Measurements from ENCODE around the gene NLE1. TPM values are rescaled to one million over a fixed set of nuclear protein-coding genes. Genes with fewer than 3 reads are reported as not detected.

The NLE1 gene
- total RNA-seq, 1 experiment from 2014 or later: 35.5 TPM

- intact Hi-C loops (cut with micrococcal nuclease; ENCODE audit: unreplicated experiment): no loop called here
- ATAC-seq: peak; percentile 37
- Histone ChIP-seq H3K36me3 (ENCODE audit: control insufficient read depth, insufficient read depth, low read length) (0 out of 2 replicates have a peak, but pooled peaks cover 4% of the 10 kb centered on the region), H3K27me3 (ENCODE audit: control insufficient read depth, insufficient read depth, low read length) (no peaks in the 10 kb centered on the region), H3K4me3 (ENCODE audit: low read depth in 2 of 2, low read length in 2 of 2) (peak overlapping the region; percentile 87), H3K27ac (ENCODE audit: low read length) (no peak overlapping the region), H3K4me1 (ENCODE audit: control insufficient read depth, insufficient read depth, low read length) (peaks cover 4% of the 10 kb centered on the region; the same call in 1 of the 2 replicates), H3K9me3 (ENCODE audit: control insufficient read depth, insufficient read depth, low read depth, low read length) (no peaks in the 10 kb centered on the region)
- POLR2A ChIA-PET: no interaction called here
- no peak for TF ChIP-seq TCF7L2 (IDR thresholded peaks at IDR 0.05; ENCODE audit: low read depth, low read length)
- no peak for TF ChIP-seq POLR2AphosphoS5 (IDR thresholded peaks at IDR 0.05; ENCODE audit: low read depth, low read length)
- TF ChIP-seq, protein P1, sequence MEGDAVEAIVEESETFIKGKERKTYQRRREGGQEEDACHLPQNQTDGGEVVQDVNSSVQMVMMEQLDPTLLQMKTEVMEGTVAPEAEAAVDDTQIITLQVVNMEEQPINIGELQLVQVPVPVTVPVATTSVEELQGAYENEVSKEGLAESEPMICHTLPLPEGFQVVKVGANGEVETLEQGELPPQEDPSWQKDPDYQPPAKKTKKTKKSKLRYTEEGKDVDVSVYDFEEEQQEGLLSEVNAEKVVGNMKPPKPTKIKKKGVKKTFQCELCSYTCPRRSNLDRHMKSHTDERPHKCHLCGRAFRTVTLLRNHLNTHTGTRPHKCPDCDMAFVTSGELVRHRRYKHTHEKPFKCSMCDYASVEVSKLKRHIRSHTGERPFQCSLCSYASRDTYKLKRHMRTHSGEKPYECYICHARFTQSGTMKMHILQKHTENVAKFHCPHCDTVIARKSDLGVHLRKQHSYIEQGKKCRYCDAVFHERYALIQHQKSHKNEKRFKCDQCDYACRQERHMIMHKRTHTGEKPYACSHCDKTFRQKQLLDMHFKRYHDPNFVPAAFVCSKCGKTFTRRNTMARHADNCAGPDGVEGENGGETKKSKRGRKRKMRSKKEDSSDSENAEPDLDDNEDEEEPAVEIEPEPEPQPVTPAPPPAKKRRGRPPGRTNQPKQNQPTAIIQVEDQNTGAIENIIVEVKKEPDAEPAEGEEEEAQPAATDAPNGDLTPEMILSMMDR (IDR thresholded peaks at IDR 0.05): no peak
- TF ChIP-seq SIN3A (IDR thresholded peaks at IDR 0.05; ENCODE audit: borderline replicate concordance, insufficient read depth, low read depth, low read length): no peak
- TF ChIP-seq REST (IDR thresholded peaks at IDR 0.05; ENCODE audit: insufficient read depth in 1 of 2, low read depth in 2 of 2, low read length in 1 of 2): no peak
- DNase-seq (ENCODE audit: low read depth, low spot score): no peak
- in situ Hi-C loops (cut with HindIII; ENCODE audit: low pct_unique_long_range_greater_than_20kb, low sequenced_read_pairs): no loop called here
- BruUV-seq (replicated peaks): no TSS peak
- CTCF ChIA-PET: interaction anchor here (1.0 to 1.1 kb wide), 2 partner anchors 52 to 178 kb away, joined by 3 read pairs; no protein-coding TSS in a partner anchor
These were observed 329 bp upstream of the NLE1 start for GRCh38 chr17:35142467-35142796.

DNA sequence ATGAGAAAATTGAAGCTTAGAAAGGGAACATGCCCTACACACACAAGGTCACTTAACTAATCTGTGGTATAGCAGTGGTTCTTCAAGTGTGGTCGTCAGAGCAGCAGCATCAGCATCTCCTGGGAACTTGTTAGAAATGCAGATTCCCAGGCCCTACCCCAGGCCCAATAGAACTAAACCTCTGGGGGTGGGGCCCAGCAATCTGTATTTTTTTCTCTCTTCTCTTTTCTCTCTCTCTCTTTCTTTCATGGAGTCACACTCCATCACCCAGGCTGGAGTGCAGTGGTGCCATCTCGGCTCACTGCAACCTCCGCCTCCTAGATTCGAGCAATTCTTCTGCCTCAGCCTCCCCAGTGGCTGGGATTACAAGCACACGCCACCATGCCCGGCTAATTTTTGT, 3.9 kb downstream of the NLE1 start:
- no TSS peak for BruUV-seq (replicated peaks)
- H3K9me3 ChIP-seq (ENCODE audit: control insufficient read depth, insufficient read depth, low read depth, low read length): no peaks in the 10 kb centered on the region
- H3K27ac ChIP-seq (ENCODE audit: low read length): no peak overlapping the region
- ChIA-PET CTCF (no interaction called here), POLR2A (no interaction called here)
- peaks cover 17% of the 10 kb centered on the region for H3K36me3 ChIP-seq (ENCODE audit: control insufficient read depth, insufficient read depth, low read length)
- no peak for ATAC-seq
- peaks cover 4% of the 10 kb centered on the region; the same call in 1 of the 2 replicates for H3K4me1 ChIP-seq (ENCODE audit: control insufficient read depth, insufficient read depth, low read length)
- no peak overlapping the region for H3K4me3 ChIP-seq (ENCODE audit: low read depth in 2 of 2, low read length in 2 of 2)
- intact Hi-C loops (cut with micrococcal nuclease; ENCODE audit: unreplicated experiment): no loop called here
- DNase-seq (ENCODE audit: low read depth, low spot score): no peak
- H3K27me3 ChIP-seq (ENCODE audit: control insufficient read depth, insufficient read depth, low read length): no peaks in the 10 kb centered on the region
- no peak for TF ChIP-seq SIN3A (IDR thresholded peaks at IDR 0.05; ENCODE audit: borderline replicate concordance, insufficient read depth, low read depth, low read length)
- TF ChIP-seq REST (IDR thresholded peaks at IDR 0.05; ENCODE audit: insufficient read depth in 1 of 2, low read depth in 2 of 2, low read length in 1 of 2): no peak
- TF ChIP-seq TCF7L2 (IDR thresholded peaks at IDR 0.05; ENCODE audit: low read depth, low read length): no peak
- no peak for TF ChIP-seq POLR2AphosphoS5 (IDR thresholded peaks at IDR 0.05; ENCODE audit: low read depth, low read length)
- TF ChIP-seq, protein P1 (IDR thresholded peaks at IDR 0.05): no peak
- in situ Hi-C loops (cut with HindIII; ENCODE audit: low pct_unique_long_range_greater_than_20kb, low sequenced_read_pairs): no loop called here
